HG02938 (cell line): ENCODE data around the gene DHX38.
"Not testable (repeated sequence)": the region's sequence is repeated elsewhere in the genome, so short reads cannot be mapped to it uniquely, and the experiment has no call there.

Source experiments
- ATAC-seq: cut with Tn5 transposase; IDR thresholded peaks from one replicate; pipeline ENCODE4 v1.9.1; 2021; ENCODE audit warnings: mild to moderate bottlenecking, moderate library complexity; ENCODE audit not compliant: unreplicated experiment

Gene DHX38

GRCh38 chr16:72093448-72094265 lies at the start of gene DHX38, which contains the start of gene TXNL4B:
Gene DHX38 (plus strand): TSS chr16:72093847. CDS start chr16:72096158, 2,311 bp downstream.
Gene TXNL4B (minus strand): TSS chr16:72093620. CDS start chr16:72090749, 2,871 bp downstream.
- peak; percentile 97 for ATAC-seq

GRCh38 chr16:72044296-72044695 lies 49.4 kb upstream of the DHX38 start:
- no peak for ATAC-seq

- no peak for ATAC-seq
These were observed 48.8 kb upstream of the DHX38 start for GRCh38 chr16:72044825-72045359.

- no peak for ATAC-seq
These were observed 44.5 kb upstream of the DHX38 start for GRCh38 chr16:72049110-72049509.

- no peak for ATAC-seq
These were observed 42.7 kb upstream of the DHX38 start for GRCh38 chr16:72050769-72051464.

GRCh38 chr16:72051818-72052217 lies 41.8 kb upstream of the DHX38 start:
- no peak for ATAC-seq

- not testable (repeated sequence) for ATAC-seq
These were observed 39.3 kb upstream of the DHX38 start, which contains the start of gene HP for GRCh38 chr16:72054254-72054847. Gene HP (plus strand): TSS chr16:72054505. CDS start chr16:72054653, 148 bp downstream.

GRCh38 chr16:72055911-72056310 lies 37.7 kb upstream of the DHX38 start:
- ATAC-seq, result no peak

- not testable (repeated sequence) for ATAC-seq
These were observed 36.3 kb upstream of the DHX38 start for GRCh38 chr16:72057313-72057712.

GRCh38 chr16:72059060-72059459 lies 34.6 kb upstream of the DHX38 start:
- not testable (repeated sequence) for ATAC-seq

- ATAC-seq, result no peak
These were observed 33.2 kb upstream of the DHX38 start for GRCh38 chr16:72060405-72060804.

- ATAC-seq, result no peak
These were observed 32.1 kb upstream of the DHX38 start for GRCh38 chr16:72061564-72061963.

GRCh38 chr16:72064361-72064894 lies 29.2 kb upstream of the DHX38 start:
- no peak for ATAC-seq

GRCh38 chr16:72066747-72067146 lies 26.9 kb upstream of the DHX38 start:
- ATAC-seq, result no peak

- ATAC-seq, result no peak
These were observed 24.7 kb upstream of the DHX38 start for GRCh38 chr16:72068930-72069329.

- ATAC-seq, result no peak
These were observed 20.9 kb upstream of the DHX38 start for GRCh38 chr16:72072514-72073342.

GRCh38 chr16:72073560-72074230 lies 20.0 kb upstream of the DHX38 start:
- ATAC-seq, result no peak

GRCh38 chr16:72075067-72075466 lies 18.6 kb upstream of the DHX38 start:
- not testable (repeated sequence) for ATAC-seq

GRCh38 chr16:72076991-72077706 lies 16.5 kb upstream of the DHX38 start:
- not testable (repeated sequence) for ATAC-seq
